Measurements from ENCODE around the gene CIRBP. TPM values are rescaled to one million over a fixed set of nuclear protein-coding genes. Genes with fewer than 3 reads are reported as not detected.

Gene CIRBP
- total and polyA plus RNA-seq, 4 donors = 41.1 to 135 (median 96.9) TPM

DNA sequence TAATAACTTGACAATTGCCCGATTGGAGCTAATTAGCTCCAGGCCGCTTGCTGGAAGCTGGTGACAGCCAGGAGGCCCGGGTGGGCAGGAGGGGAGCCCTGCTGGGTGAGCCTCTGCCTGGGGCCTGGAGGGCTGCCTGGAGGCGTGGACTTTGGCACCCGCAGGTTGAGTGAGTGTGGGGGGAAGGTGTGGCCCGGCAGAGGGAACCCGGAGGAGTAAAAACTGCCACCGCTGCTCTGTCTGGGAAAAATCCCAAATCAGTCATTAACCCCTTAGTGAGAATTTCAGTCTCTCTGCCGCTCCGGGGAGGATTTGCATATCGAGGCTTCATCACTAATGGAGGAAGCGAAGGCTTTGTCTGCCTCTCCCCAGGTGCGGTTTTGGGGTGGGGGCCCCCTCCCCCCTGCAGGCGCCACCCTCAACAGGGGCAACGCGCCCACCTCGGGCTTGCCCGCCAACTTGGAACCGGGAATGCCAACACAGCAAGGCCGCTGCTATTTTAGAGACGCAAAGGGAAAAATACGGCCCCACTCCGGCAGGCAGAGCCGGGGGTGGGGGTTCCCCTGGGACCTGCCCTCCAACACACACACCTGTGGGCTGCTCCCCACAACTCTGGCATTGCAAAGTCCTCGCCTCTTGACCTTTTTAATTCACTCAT is 22.8 kb downstream of the CIRBP start:
- H3K27me3 ChIP-seq (ENCODE audit: control insufficient read depth in 4 of 4, insufficient read depth in 4 of 4, low read length in 3 of 4) = no peaks in the 10 kb centered on the region
- H3K9ac ChIP-seq (ENCODE audit: low read depth in 1 of 2, low read length in 2 of 2) = no peak overlapping the region
- WGBS = 40% methylated on average over 25 of the region's 25 CpGs
- DNase-seq (ENCODE audit: low spot score) = no peak
- no peak overlapping the region for H3K27ac ChIP-seq (ENCODE audit: low read depth in 1 of 2, low read length in 2 of 2)
- H3K9me3 ChIP-seq (ENCODE audit: control insufficient read depth in 4 of 4, low read length in 3 of 4) = no peaks in the 10 kb centered on the region
- no peak for TF ChIP-seq TAF1 (conservative IDR thresholded peaks at IDR 0.05)
- peak; percentile 71 for TF ChIP-seq HNF4G (IDR thresholded peaks at IDR 0.05)
- TF ChIP-seq GABPA (IDR thresholded peaks at IDR 0.05 in 1 of 2, conservative IDR thresholded peaks at IDR 0.05 in 1 of 2) = no peak
- TF ChIP-seq, protein P1, sequence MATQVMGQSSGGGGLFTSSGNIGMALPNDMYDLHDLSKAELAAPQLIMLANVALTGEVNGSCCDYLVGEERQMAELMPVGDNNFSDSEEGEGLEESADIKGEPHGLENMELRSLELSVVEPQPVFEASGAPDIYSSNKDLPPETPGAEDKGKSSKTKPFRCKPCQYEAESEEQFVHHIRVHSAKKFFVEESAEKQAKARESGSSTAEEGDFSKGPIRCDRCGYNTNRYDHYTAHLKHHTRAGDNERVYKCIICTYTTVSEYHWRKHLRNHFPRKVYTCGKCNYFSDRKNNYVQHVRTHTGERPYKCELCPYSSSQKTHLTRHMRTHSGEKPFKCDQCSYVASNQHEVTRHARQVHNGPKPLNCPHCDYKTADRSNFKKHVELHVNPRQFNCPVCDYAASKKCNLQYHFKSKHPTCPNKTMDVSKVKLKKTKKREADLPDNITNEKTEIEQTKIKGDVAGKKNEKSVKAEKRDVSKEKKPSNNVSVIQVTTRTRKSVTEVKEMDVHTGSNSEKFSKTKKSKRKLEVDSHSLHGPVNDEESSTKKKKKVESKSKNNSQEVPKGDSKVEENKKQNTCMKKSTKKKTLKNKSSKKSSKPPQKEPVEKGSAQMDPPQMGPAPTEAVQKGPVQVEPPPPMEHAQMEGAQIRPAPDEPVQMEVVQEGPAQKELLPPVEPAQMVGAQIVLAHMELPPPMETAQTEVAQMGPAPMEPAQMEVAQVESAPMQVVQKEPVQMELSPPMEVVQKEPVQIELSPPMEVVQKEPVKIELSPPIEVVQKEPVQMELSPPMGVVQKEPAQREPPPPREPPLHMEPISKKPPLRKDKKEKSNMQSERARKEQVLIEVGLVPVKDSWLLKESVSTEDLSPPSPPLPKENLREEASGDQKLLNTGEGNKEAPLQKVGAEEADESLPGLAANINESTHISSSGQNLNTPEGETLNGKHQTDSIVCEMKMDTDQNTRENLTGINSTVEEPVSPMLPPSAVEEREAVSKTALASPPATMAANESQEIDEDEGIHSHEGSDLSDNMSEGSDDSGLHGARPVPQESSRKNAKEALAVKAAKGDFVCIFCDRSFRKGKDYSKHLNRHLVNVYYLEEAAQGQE (IDR thresholded peaks at IDR 0.05) = no peak
- TF ChIP-seq, protein P2, sequence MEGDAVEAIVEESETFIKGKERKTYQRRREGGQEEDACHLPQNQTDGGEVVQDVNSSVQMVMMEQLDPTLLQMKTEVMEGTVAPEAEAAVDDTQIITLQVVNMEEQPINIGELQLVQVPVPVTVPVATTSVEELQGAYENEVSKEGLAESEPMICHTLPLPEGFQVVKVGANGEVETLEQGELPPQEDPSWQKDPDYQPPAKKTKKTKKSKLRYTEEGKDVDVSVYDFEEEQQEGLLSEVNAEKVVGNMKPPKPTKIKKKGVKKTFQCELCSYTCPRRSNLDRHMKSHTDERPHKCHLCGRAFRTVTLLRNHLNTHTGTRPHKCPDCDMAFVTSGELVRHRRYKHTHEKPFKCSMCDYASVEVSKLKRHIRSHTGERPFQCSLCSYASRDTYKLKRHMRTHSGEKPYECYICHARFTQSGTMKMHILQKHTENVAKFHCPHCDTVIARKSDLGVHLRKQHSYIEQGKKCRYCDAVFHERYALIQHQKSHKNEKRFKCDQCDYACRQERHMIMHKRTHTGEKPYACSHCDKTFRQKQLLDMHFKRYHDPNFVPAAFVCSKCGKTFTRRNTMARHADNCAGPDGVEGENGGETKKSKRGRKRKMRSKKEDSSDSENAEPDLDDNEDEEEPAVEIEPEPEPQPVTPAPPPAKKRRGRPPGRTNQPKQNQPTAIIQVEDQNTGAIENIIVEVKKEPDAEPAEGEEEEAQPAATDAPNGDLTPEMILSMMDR (IDR thresholded peaks at IDR 0.05; ENCODE audit: low read depth, low read length, missing input control) = no peak
- no peak for TF ChIP-seq JUND (IDR thresholded peaks at IDR 0.05)
- TF ChIP-seq FOXA2 (IDR thresholded peaks at IDR 0.05) = no peak
- TF ChIP-seq, protein P3, sequence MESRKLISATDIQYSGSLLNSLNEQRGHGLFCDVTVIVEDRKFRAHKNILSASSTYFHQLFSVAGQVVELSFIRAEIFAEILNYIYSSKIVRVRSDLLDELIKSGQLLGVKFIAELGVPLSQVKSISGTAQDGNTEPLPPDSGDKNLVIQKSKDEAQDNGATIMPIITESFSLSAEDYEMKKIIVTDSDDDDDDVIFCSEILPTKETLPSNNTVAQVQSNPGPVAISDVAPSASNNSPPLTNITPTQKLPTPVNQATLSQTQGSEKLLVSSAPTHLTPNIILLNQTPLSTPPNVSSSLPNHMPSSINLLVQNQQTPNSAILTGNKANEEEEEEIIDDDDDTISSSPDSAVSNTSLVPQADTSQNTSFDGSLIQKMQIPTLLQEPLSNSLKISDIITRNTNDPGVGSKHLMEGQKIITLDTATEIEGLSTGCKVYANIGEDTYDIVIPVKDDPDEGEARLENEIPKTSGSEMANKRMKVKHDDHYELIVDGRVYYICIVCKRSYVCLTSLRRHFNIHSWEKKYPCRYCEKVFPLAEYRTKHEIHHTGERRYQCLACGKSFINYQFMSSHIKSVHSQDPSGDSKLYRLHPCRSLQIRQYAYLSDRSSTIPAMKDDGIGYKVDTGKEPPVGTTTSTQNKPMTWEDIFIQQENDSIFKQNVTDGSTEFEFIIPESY (IDR thresholded peaks at IDR 0.05) = no peak
- TF ChIP-seq, protein P4, sequence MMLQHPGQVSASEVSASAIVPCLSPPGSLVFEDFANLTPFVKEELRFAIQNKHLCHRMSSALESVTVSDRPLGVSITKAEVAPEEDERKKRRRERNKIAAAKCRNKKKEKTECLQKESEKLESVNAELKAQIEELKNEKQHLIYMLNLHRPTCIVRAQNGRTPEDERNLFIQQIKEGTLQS (IDR thresholded peaks at IDR 0.05) = no peak
- no peak for TF ChIP-seq FOXA1 (IDR thresholded peaks at IDR 0.05)
- peak in 1 of 2 donors; percentile 44 for TF ChIP-seq RAD21 (IDR thresholded peaks at IDR 0.05)
- TF ChIP-seq EGR1 (IDR thresholded peaks at IDR 0.05; ENCODE audit: low read depth in 2 of 2) = no peak
- TF ChIP-seq NR2F2 (IDR thresholded peaks at IDR 0.05) = no peak
- TF ChIP-seq, protein P5, sequence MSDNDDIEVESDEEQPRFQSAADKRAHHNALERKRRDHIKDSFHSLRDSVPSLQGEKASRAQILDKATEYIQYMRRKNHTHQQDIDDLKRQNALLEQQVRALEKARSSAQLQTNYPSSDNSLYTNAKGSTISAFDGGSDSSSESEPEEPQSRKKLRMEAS (IDR thresholded peaks at IDR 0.05) = no peak
- peak; percentile 84 to 86 for TF ChIP-seq HNF4A (conservative IDR thresholded peaks at IDR 0.05)
- TF ChIP-seq RXRA (IDR thresholded peaks at IDR 0.05) = peak; percentile 56 to 64
- no peak for TF ChIP-seq YY1 (IDR thresholded peaks at IDR 0.05)
- TF ChIP-seq SP1 (IDR thresholded peaks at IDR 0.05) = peak; percentile 79
- H3K4me1 ChIP-seq (ENCODE audit: control insufficient read depth in 4 of 4, insufficient read depth in 4 of 4, low read length in 3 of 4) = peaks cover 16 to 54% (median 25%) of the 10 kb centered on the region in 4 donors
- H3K4me3 ChIP-seq (ENCODE audit: low read depth in 1 of 3, low read length in 3 of 3) = no peak overlapping the region
- no peaks in the 10 kb centered on the region for H3K36me3 ChIP-seq (ENCODE audit: control insufficient read depth in 4 of 4, insufficient read depth in 3 of 4, low read depth in 1 of 4, low read length in 3 of 4)

Data from liver (tissue), 9 donors.